ENCODE results near the gene SENP6. TPM values are rescaled to one million over a fixed set of nuclear protein-coding genes. Genes with fewer than 3 reads are reported as not detected.
"Not testable (repeated sequence)": the region's sequence is repeated elsewhere in the genome, so short reads cannot be mapped to it uniquely, and the experiment has no call there.

Gene SENP6, protein sequence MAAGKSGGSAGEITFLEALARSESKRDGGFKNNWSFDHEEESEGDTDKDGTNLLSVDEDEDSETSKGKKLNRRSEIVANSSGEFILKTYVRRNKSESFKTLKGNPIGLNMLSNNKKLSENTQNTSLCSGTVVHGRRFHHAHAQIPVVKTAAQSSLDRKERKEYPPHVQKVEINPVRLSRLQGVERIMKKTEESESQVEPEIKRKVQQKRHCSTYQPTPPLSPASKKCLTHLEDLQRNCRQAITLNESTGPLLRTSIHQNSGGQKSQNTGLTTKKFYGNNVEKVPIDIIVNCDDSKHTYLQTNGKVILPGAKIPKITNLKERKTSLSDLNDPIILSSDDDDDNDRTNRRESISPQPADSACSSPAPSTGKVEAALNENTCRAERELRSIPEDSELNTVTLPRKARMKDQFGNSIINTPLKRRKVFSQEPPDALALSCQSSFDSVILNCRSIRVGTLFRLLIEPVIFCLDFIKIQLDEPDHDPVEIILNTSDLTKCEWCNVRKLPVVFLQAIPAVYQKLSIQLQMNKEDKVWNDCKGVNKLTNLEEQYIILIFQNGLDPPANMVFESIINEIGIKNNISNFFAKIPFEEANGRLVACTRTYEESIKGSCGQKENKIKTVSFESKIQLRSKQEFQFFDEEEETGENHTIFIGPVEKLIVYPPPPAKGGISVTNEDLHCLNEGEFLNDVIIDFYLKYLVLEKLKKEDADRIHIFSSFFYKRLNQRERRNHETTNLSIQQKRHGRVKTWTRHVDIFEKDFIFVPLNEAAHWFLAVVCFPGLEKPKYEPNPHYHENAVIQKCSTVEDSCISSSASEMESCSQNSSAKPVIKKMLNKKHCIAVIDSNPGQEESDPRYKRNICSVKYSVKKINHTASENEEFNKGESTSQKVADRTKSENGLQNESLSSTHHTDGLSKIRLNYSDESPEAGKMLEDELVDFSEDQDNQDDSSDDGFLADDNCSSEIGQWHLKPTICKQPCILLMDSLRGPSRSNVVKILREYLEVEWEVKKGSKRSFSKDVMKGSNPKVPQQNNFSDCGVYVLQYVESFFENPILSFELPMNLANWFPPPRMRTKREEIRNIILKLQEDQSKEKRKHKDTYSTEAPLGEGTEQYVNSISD
- 100 to 1,000 TPM; 122 to 165 (median 146) TPM for polyA plus RNA-seq (ENCODE audit: insufficient read length in 4 of 4)

DNA sequence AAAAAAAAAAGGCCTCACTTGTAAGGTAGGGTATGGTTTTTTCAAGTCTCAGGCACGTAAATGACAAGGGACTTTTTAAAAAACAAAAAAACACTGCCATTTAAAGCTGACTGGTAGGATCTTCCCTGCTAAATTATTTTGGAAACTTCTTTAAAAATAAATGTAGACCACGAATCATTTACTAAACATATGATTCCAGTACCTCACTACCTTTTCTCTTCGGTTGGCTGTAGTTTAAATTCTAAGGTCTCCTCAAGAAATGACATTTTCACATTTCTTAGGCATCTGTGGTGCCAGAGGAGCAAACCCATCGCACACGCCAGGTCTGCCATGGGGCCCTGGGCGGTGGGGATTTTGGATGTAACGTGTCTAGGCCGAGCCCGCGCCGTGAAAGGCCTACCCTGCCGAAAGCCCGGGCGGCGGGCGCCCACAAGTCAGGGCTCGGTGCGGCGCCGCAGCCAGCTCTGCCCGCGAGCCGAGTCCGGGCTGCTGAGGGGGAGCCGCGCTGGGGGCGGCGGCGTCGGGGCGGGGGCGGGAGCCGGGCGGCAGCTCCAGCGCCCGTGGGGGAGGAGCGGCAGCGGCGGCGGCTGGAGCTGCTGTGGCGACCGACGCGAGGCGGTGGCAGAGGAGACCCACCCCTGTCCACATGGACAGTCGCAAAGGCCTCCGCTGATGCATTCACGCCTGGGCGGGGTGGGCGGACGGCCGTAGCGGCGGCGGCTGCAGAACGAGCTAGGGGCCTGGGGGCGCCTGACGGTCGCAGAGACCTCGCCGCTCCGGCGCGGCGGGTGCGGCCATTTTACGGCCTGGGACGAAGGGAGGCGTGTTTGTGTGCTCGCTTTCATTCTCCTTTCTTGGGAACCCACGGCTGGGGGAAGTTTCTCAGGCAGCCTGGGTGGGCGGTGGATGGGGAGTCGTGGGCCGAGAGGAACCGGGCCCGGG, at the start of gene SENP6:
SENP6 (plus strand) TSS at position 577 of the 942 bp plus-strand sequence. CDS start 645 bp downstream, outside the sequence.
- peak; percentile 68 to 79 (median 70) for DNase-seq (ENCODE audit: low read depth in 4 of 4, low spot score in 3 of 4)

DNA sequence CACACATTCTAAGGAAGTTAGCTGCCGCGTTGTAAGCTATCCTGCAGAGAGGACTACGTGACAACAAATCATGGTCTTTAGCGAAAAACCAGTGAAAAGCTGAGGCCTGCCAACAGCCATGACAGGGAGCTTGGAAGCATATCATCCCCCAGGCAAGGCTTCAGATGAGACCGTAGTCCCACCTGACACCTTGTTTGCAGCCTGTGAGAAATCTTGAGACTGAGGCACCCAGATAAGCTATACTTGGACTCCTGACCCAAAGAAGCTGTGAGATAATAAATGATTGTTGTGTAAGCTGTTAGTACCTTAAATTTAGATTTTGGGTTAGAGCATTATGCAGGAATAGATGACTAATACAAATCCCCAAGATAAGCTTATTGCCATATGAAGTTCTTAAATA, 45.4 kb upstream of the SENP6 start:
- DNase-seq (ENCODE audit: low read depth in 4 of 4, low spot score in 3 of 4), result no peak

DNA sequence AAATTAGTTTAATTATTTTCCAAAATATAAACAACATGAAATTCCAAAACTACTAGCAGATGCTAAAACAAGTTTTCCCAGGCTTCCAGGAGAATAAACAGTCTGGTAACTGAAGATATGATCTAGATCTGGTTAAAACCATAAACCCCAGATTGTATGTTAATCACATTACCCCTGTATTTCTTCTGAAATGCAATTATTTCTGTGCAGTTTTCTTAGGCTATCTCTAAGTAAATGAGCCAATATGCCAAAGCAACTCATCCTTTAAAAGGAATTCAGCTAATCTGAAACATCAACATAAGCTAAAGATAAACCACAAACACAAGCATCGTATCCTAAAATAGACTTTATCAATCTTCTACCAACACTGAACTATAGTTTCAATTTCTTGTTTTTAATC, 44.6 kb upstream of the SENP6 start:
- no peak for DNase-seq (ENCODE audit: low read depth in 4 of 4, low spot score in 3 of 4)

DNA sequence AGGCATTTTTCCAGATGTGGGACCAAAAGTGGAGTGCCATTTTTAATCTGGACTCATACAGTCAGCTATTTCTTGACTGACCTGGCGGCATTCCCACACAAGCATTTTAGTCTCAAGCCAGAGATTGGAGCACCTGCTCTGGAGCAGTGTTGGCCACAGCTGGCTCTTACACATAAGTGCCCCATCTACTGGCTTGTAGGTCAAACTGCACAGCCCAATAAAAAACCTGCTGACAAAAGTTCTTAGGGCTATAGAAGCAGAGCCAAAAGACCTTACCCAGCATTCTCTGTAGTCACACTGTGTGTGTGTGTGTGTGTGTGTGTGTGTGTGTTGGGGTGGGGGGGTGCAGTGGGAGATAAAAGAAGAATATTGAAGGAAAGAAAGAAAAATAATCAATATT, 38.6 kb upstream of the SENP6 start:
- DNase-seq (ENCODE audit: low read depth in 4 of 4, low spot score in 3 of 4), result no peak

DNA sequence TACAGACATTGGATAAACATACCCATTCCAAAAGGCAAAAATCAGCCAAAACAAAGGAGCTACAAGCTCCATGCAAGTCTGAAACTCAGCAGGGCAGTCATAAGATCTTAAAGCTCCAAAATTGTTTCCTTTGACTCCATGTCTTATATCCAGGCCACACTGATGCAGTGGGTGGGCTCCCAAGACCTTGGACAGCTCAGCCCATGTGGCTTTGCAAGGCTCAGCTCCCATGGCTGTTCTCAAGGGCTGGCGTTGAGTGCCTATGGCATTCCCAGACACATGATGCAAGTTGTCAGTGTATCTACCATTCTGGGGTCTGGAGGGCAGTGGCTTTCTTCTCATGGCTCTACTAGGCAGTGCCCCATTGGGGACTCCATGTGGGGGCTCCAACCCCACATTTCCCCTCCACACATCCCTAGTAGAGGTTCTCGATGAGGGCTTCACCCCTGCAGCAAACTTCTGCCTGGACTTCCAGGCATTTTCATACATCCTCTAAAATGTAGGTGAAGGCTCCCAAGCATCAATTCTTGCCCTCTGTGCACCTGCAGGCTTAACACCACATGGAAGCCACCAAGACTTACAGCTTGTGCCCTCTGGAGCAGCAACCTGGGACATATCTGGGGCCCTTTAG, 35.4 kb upstream of the SENP6 start:
- DNase-seq (ENCODE audit: low read depth in 4 of 4, low spot score in 3 of 4), result no peak

DNA sequence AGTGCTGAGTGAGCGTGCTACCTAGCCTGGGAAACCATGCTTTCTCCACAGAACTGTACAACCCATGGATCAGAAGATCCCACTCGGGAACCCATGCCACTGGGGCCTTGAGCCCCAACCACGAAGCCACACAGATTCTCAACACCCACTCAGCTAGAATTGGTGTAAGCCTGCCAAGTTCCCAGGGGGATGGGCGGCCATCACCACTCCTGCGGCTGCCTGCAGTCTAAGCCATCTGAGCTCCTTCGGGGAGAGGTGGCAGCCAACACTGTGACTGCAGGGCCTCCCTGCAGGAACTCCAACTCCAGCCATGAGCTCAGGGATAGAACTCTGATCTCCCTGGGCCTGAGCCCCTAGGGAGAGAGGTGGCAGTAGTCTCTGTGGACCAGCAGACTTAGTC, 33.6 kb upstream of the SENP6 start:
- no peak for DNase-seq (ENCODE audit: low read depth in 4 of 4, low spot score in 3 of 4)

DNA sequence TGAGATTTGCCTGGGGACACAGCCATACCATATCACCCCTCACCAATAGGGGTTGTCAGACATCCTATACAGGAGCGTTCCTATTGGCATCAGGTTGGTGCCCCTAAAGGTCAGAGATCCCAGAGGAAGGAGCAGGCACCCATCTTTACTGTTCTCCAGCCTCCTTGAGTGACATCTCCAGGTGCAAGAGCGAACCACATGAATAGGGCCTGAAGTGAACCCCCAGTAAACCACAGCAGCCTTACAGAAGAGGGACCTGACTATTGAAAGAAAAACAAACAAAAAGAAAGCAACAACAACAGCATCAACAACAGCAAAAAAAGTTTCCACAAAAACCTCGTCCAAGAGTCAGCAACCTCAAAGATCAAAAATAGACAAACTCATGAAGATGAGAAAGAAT, 32.7 kb upstream of the SENP6 start:
- no peak for DNase-seq (ENCODE audit: low read depth in 4 of 4, low spot score in 3 of 4)

DNA sequence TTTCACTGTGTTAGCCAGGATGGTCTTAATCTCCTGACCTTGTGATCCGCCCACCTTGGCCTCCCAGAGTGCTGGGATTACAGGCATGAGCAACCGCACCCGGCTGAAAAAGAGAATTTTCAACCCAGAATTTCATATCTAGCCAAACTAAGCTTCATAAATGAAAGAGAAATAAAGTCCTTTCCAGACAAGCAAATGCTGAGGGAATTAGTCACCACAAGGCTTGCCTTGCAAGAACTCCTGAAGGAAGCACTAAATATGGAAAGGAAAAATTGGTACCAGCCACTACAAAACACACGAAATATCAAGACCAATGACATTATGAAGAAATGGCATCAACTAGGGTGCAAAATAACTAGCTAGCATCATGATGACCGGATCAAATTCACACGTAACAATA, 31.0 kb upstream of the SENP6 start:
- DNase-seq (ENCODE audit: low read depth in 4 of 4, low spot score in 3 of 4), result not testable (repeated sequence)

DNA sequence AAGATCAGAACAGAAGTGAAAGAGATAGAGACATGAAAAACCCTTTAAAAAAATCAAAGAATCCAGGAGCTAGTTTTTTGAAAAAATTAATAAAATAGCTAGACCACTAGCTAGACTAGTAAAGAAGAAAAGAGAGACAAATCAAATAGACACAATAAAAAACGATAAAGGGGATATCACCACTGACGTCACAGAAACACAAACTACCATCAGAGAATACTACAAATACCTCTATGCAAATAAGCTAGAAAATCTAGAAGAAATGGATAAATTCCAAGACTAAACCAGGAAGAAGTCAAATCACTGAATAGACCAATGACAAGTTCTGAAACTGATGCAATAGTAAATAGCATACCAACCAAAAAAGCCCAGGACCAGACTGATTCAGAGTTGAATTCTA, 29.6 kb upstream of the SENP6 start:
- DNase-seq (ENCODE audit: low read depth in 4 of 4, low spot score in 3 of 4), result no peak

DNA sequence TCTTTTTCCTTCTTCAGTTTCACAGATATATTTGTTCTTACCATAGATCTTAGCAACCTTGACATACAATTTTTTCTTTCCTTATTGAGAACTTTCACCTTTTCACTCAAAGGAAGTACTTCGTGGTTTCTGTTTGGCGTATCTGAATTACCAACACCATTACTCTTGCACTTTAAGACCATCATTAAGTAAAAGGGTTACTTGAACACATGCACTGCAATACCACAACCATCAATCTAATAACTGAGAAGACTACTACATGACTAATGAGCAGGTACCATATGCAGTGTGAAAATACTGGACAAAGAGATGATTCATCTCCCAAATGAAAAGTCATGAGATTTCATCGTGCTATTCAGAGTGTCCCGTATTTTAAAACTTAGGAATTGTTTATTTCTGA, 21.7 kb upstream of the SENP6 start:
- DNase-seq (ENCODE audit: low read depth in 4 of 4, low spot score in 3 of 4), result no peak

DNA sequence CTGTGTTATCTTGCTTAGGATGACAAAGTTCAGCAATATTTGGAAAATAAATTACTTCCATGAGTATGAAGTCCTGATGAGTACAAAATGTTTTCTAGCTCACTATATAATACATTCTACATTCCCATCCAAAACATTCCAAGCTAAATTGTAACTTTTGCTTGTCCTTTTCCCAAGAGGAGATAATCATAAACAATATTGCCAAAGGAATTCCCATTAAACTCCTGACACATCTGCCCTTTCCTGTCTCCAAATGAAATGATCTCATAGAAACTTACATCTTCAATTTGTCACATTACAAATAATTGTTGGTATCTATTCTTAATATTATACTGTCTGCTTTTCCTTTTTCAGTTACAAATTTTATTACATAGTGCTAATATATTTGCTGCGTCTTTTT, 20.4 kb upstream of the SENP6 start:
- no peak for DNase-seq (ENCODE audit: low read depth in 4 of 4, low spot score in 3 of 4)

DNA sequence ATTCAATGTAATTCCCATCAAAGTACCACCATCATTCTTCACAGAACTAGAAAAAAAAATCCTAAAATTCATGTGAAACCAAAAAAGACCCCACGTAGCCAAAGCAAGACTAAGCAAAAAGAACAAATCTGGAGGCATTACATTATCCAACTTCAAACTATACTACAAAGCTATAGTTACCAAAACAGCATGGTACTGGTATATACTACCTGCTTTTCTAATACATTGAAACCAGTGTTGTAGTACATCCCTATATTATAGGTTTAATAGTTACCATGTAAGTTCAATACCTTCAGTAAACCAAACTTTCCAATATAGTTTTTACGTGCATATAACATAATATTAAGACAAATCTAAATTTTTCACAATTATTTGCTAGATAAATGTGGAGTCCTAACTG, 17.1 kb upstream of the SENP6 start:
- not testable (repeated sequence) for DNase-seq (ENCODE audit: low read depth in 4 of 4, low spot score in 3 of 4)

DNA sequence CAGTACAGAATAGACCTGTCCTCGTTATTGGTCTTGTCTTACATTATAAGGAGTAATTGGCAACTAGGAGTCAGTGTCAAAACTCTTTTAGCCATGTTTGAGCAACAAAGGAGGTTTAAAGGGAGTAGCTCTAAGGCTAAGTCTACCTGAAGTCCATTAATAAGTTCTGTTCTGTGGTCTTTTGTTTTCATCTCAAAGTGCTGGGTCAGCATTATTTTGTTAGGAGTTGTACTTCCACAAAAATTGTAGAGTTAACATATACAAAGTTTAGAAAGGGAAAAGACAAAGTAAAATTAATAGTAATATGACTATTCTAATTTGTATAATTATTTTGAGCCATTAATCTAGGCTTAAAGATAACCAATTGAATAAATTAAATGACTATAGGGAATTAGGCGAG, 12.7 kb upstream of the SENP6 start:
- DNase-seq (ENCODE audit: low read depth in 4 of 4, low spot score in 3 of 4), result no peak

DNA sequence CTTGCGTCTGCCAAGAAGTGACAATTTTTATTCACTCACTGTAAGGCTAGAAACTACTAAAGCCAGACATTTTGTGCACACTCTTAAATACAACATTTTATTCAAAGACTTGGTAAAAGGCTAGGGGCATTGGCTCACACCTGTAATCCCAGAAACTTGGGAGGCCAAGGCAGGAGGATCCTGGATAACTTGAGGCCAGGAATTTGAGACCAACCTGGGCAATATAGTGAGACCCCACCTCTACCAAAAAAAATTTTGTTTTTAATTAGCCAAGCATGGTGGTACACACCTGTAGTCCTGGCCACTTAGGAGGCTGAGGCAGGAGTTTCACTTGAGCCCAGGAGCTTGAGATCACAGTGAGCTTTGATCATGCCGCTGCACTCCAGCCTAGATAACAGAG, 11.3 kb upstream of the SENP6 start:
- no peak for DNase-seq (ENCODE audit: low read depth in 4 of 4, low spot score in 3 of 4)

DNA sequence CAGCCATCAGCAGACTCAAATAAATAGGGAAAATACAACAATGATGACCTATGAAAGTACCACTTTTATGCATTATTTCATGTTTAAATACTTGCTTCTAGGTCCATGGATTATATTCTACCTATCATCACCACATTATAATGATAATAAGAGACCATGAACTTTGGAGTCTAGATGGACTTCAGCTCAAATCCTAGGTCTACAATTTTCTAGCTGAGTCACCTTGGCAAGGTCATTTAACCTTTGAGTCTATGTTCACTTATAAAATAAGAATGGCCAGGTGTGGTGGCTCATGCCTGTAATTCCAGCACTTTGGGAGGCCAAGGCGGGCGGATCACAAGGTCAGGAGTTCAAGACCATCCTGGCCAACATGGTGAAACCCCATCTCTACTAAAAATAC, 5.3 kb upstream of the SENP6 start:
- not testable (repeated sequence) for DNase-seq (ENCODE audit: low read depth in 4 of 4, low spot score in 3 of 4)

DNA sequence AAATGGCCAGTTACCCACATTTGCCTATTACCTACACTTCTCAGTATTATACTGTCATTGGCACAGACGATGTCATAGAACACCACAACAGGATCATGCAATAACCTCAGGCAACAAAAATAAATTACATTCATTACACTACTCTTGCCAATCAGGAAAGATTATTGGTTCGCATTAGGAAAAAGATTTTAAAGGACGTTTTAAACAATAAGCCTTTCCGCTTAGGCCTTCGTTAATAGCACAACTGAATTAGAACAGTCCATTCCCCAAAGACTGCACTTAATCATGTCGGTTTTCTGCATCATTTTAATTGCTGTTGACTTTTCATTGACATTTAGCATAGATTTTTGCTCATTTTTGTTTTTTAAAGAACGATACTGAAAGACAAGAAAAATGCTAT, 912 bp upstream of the SENP6 start:
- DNase-seq (ENCODE audit: low read depth in 4 of 4, low spot score in 3 of 4), result peak in 1 of 4 donors; percentile 19

DNA sequence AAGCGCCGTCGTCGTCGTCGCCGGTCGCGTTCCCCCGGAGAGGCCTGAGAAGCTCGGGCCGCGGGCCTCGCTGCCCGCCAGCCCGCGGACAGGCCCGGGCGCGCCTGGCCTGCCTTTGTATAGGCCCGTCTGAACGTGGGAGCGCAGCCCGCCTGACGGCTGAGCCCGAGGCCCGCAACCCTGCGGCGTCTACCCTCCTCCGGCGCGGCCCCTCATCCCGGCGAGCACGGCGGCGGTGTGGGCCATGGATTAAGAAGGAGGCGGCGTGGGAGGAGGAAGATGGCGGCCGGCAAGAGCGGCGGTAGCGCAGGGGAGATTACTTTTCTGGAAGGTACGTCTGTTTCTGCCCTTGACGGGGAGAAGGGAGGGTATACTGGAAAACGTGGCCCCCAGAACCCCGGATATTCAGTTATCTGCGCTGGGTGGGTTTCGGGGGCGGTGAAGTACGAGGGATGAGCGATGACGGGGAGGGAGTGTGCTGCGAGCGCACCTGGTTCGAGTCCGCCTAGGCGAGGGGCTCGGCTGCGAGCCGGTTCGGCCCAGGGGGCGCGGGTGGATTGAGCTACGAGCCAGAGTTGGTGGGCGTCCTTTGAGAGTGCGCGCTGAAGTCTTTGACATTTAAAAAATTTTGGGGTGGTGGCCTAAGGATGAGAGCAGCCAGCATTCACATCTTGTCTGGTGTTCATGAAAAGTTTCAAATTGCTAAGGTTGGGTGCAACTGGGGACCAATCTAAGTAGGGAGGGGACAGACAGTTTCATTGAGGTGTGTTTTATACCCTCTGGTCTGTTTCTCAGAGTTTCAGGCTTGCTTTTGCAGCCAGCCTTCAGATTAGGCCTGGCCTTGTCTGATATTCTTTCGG, 796 bp downstream of the SENP6 start:
- peak in 3 of 4 donors; percentile 30 to 60 (median 57) for DNase-seq (ENCODE audit: low read depth in 4 of 4, low spot score in 3 of 4)

DNA sequence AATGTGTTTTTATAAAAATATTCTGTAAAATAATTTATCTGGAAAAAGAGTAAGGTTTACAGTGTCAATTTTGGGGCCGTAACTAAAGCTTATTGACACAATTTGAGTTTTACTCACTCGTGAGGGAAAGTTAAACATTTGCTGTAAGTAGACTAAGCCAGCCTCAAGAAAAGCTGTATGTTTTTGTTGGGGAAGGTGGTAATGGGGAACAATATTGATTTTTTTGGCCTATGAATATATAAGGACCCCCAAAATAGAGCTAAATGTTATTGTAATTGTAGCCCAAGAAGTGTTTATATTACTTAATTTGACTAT, 1.4 kb downstream of the SENP6 start:
- DNase-seq (ENCODE audit: low read depth in 4 of 4, low spot score in 3 of 4), result peak in 1 of 4 donors; percentile 21

DNA sequence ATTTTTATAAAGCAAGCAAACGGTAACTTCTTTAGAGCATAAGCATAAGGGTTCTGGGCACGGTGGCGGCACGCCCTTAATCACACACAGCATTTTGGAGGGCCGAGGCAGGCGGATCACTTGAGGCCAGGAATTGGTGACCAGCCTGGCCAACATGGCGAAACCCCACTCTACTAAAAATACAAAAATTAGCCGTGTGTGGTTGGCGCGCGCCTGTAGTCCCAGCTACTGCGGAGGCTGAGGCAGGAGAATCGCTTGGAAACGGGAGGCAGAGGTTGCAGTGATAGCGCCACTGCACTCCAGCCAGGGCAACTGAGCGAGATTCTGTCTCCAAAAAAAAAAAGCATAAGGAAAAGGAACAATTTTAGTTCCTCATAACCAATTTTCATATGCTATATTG, 2.6 kb downstream of the SENP6 start:
- DNase-seq (ENCODE audit: low read depth in 4 of 4, low spot score in 3 of 4), result no peak

Data from left renal pelvis (tissue), 4 donors.